ENCODE measurements around the gene IL6R. TPM values are rescaled to one million over a fixed set of nuclear protein-coding genes. Genes with fewer than 3 reads are reported as not detected.

IL6R gene
- total and polyA plus RNA-seq, 2 donors from 2014 or later, result 6.2 to 33.0 TPM

GRCh38 chr1:154493276-154493675 is 88.1 kb downstream of the IL6R start:
- Histone ChIP-seq H3K27ac (ENCODE audit: low read depth in 2 of 2, low read length in 2 of 2) (no peak overlapping the region), H3K9me3 (ENCODE audit: control insufficient read depth in 2 of 3, insufficient read depth in 1 of 3, low read length in 3 of 3) (no peaks in the 10 kb centered on the region), H3K9ac (ENCODE audit: low read length in 3 of 3) (no peak overlapping the region), H3K27me3 (ENCODE audit: control insufficient read depth, insufficient read depth, low read length) (no peaks in the 10 kb centered on the region), H3K36me3 (ENCODE audit: control insufficient read depth in 2 of 3, insufficient read depth in 3 of 3, low read length in 3 of 3) (no peaks in the 10 kb centered on the region), H3K4me3 (ENCODE audit: low read length in 3 of 3) (no peak overlapping the region), H3K4me1 (ENCODE audit: control insufficient read depth in 2 of 3, insufficient read depth in 2 of 3, low read depth in 1 of 3, low read length in 3 of 3) (peaks cover 0 to 3% (median 0%) of the 10 kb centered on the region in 3 donors)
- TF ChIP-seq, protein P1, sequence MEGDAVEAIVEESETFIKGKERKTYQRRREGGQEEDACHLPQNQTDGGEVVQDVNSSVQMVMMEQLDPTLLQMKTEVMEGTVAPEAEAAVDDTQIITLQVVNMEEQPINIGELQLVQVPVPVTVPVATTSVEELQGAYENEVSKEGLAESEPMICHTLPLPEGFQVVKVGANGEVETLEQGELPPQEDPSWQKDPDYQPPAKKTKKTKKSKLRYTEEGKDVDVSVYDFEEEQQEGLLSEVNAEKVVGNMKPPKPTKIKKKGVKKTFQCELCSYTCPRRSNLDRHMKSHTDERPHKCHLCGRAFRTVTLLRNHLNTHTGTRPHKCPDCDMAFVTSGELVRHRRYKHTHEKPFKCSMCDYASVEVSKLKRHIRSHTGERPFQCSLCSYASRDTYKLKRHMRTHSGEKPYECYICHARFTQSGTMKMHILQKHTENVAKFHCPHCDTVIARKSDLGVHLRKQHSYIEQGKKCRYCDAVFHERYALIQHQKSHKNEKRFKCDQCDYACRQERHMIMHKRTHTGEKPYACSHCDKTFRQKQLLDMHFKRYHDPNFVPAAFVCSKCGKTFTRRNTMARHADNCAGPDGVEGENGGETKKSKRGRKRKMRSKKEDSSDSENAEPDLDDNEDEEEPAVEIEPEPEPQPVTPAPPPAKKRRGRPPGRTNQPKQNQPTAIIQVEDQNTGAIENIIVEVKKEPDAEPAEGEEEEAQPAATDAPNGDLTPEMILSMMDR (IDR thresholded peaks at IDR 0.05; ENCODE audit: borderline replicate concordance, extremely low read depth, insufficient read depth), result no peak
- DNase-seq, result peak in 4 of 5 donors; percentile 27 to 71 (median 45)
- FAIRE-seq, result no peak
- intact Hi-C loops (cut with DNase I), result no loop called here

GRCh38 chr1:154495496-154496273 is 90.5 kb downstream of the IL6R start:
- no peaks in the 10 kb centered on the region for H3K36me3 ChIP-seq (ENCODE audit: control insufficient read depth in 2 of 3, insufficient read depth in 3 of 3, low read length in 3 of 3)
- intact Hi-C loops (cut with DNase I), result no loop called here
- no peak overlapping the region for H3K4me3 ChIP-seq (ENCODE audit: low read length in 3 of 3)
- peak overlapping the region in 1 of 2 donors; percentile 14 for H3K27ac ChIP-seq (ENCODE audit: low read depth in 2 of 2, low read length in 2 of 2)
- H3K9me3 ChIP-seq (ENCODE audit: control insufficient read depth in 2 of 3, insufficient read depth in 1 of 3, low read length in 3 of 3), result no peaks in the 10 kb centered on the region
- peaks cover 0 to 3% (median 0%) of the 10 kb centered on the region in 3 donors for H3K4me1 ChIP-seq (ENCODE audit: control insufficient read depth in 2 of 3, insufficient read depth in 2 of 3, low read depth in 1 of 3, low read length in 3 of 3)
- TF ChIP-seq, protein P1 (IDR thresholded peaks at IDR 0.05; ENCODE audit: borderline replicate concordance, extremely low read depth, insufficient read depth), result no peak
- FAIRE-seq (no peak), DNase-seq (no peak)
- H3K9ac ChIP-seq (ENCODE audit: low read length in 3 of 3), result no peak overlapping the region
- H3K27me3 ChIP-seq (ENCODE audit: control insufficient read depth, insufficient read depth, low read length), result peaks cover 16% of the 10 kb centered on the region

DNA sequence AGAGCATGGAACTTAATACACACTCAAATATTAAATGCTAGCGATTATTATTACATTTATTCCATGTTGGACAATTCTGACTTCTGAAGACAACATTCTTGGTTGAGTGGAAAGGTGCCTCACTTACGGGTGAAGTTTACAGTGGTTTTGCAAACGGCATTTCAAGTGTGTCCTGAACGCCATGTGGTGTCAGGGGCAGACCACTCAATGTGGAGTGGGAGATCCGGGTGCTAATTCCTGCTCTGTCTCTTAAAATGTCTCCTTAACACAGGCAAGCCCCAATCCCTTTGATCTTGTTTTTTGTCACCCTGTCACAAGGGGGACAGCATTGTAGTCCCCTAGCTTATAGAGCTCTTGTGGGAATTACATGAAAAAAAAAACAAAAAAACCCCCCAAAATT is 91.2 kb downstream of the IL6R start:
- no peak overlapping the region for H3K4me3 ChIP-seq (ENCODE audit: low read length in 3 of 3)
- no peaks in the 10 kb centered on the region for H3K36me3 ChIP-seq (ENCODE audit: control insufficient read depth in 2 of 3, insufficient read depth in 3 of 3, low read length in 3 of 3)
- FAIRE-seq, result no peak
- no peak overlapping the region for H3K9ac ChIP-seq (ENCODE audit: low read length in 3 of 3)
- H3K27ac ChIP-seq (ENCODE audit: low read depth in 2 of 2, low read length in 2 of 2), result no peak overlapping the region
- TF ChIP-seq, protein P1 (IDR thresholded peaks at IDR 0.05; ENCODE audit: borderline replicate concordance, extremely low read depth, insufficient read depth), result no peak
- H3K9me3 ChIP-seq (ENCODE audit: control insufficient read depth in 2 of 3, insufficient read depth in 1 of 3, low read length in 3 of 3), result no peaks in the 10 kb centered on the region
- DNase-seq, result no peak
- peaks cover 0 to 3% (median 0%) of the 10 kb centered on the region in 3 donors for H3K4me1 ChIP-seq (ENCODE audit: control insufficient read depth in 2 of 3, insufficient read depth in 2 of 3, low read depth in 1 of 3, low read length in 3 of 3)
- intact Hi-C loops (cut with DNase I), result no loop called here
- peaks cover 22% of the 10 kb centered on the region for H3K27me3 ChIP-seq (ENCODE audit: control insufficient read depth, insufficient read depth, low read length)
